HEK293 (cell line): ENCODE results near the gene ZNF554.
A peak's percentile ranks its signal among the peaks of the same experiment; 100 is the strongest.

Experiments
- CTCF ChIA-PET: fragments of 350-600 bp; formaldehyde crosslinking; extraction: SDS; loops from one replicate; lab custom pipeline; 2021; ENCODE audit warnings: antibody characterized with exemption; lab: Yijun Ruan, JAX
- POLR2A ChIA-PET: fragments of 300-600 bp; formaldehyde crosslinking; extraction: SDS; loops from one replicate; lab custom pipeline; 2020; ENCODE audit warnings: antibody characterized with exemption, inconsistent platforms; lab: Yijun Ruan, JAX
- H3K27ac ChIP-seq: fragments of 200-500 bp; sonication (Bioruptor generic); 2 replicates; pipeline ENCODE4 v1.5.1; 2014; ENCODE audit warnings: low read depth, low read length, control low read depth, inconsistent platforms; ENCODE audit errors: extremely low read depth
- H3K36me3 ChIP-seq, 2 experiments: fragments of 200-500 bp in 1 of 2; sonication (Bioruptor generic) in 1 of 2; 1 replicate in 1 of 2; 2 replicates in 1 of 2; pipeline ENCODE4 v1.5.1; 2014 to 2017; ENCODE audit warnings: inconsistent platforms in 2 of 2, low read length in 2 of 2; ENCODE audit not compliant: control insufficient read depth in 2 of 2, insufficient read depth in 1 of 2
- H3K4me1 ChIP-seq: fragments of 200-500 bp; sonication (Bioruptor generic); 2 replicates; pipeline ENCODE4 v1.5.1; 2014; ENCODE audit warnings: mild to moderate bottlenecking, low read length, inconsistent platforms; ENCODE audit not compliant: control insufficient read depth, insufficient read depth
- H3K4me3 ChIP-seq: 2 replicates; pipeline ENCODE4 v1.5.1; 2011; ENCODE audit warnings: low read depth, mild to moderate bottlenecking, control low read depth, low read length, moderate library complexity
- H3K9me3 ChIP-seq: fragments of 200-500 bp; sonication (Bioruptor generic); 2 replicates; pipeline ENCODE4 v1.5.1; 2014; ENCODE audit warnings: low read depth, low read length, inconsistent platforms; ENCODE audit not compliant: control insufficient read depth, insufficient read depth
- HIC1 ChIP-seq: fragments of 450-650 bp; formaldehyde crosslinking; IDR thresholded peaks from 2 replicates; pipeline ENCODE4 v1.5.1; 2016; ENCODE audit warnings: missing biosample characterization, missing genetic modification characterization
- HOXA7 ChIP-seq: sonication (generic); formaldehyde crosslinking; IDR thresholded peaks from 2 replicates; pipeline ENCODE4 v1.8.1; 2022; ENCODE audit warnings: missing genetic modification reagents, borderline replicate concordance
- MEIS1 ChIP-seq: sonication (generic); formaldehyde crosslinking; IDR thresholded peaks from 2 replicates; pipeline ENCODE4 v1.8.1; 2022; ENCODE audit warnings: missing genetic modification reagents, mild to moderate bottlenecking, borderline replicate concordance
- SP7 ChIP-seq: fragments of 450-650 bp; formaldehyde crosslinking; IDR thresholded peaks from 2 replicates; pipeline ENCODE4 v1.5.1; 2016; ENCODE audit warnings: missing biosample characterization, missing genetic modification characterization
- ZBTB1 ChIP-seq: fragments of 450-650 bp; formaldehyde crosslinking; IDR thresholded peaks from 2 replicates; pipeline ENCODE4 v1.5.1; 2016; ENCODE audit warnings: missing biosample characterization, missing genetic modification characterization
- ZNF112 ChIP-seq: fragments of 450-650 bp; formaldehyde crosslinking; IDR thresholded peaks from 2 replicates; pipeline ENCODE4 v1.5.0; 2017; ENCODE audit warnings: missing biosample characterization, missing genetic modification characterization
- ZNF146 ChIP-seq: fragments of 450-650 bp; formaldehyde crosslinking; IDR thresholded peaks from 2 replicates; pipeline ENCODE4 v1.5.1; 2016; ENCODE audit warnings: missing biosample characterization, missing genetic modification characterization
- ZNF350 ChIP-seq: fragments of 450-650 bp; formaldehyde crosslinking; IDR thresholded peaks from 2 replicates; pipeline ENCODE4 v1.5.0; 2017; ENCODE audit warnings: missing biosample characterization, mild to moderate bottlenecking, missing genetic modification characterization
- ZNF433 ChIP-seq: fragments of 450-650 bp; formaldehyde crosslinking; IDR thresholded peaks from 2 replicates; pipeline ENCODE4 v1.5.1; 2016; ENCODE audit warnings: missing biosample characterization, missing genetic modification characterization, low read depth
- ZNF580 ChIP-seq: fragments of 450-650 bp; formaldehyde crosslinking; IDR thresholded peaks from 2 replicates; pipeline ENCODE4 v1.5.1; 2016; ENCODE audit warnings: missing biosample characterization, missing genetic modification characterization
- ZNF830 ChIP-seq: fragments of 450-650 bp; IDR thresholded peaks from 2 replicates; pipeline ENCODE4 v1.5.0; 2018; ENCODE audit warnings: missing biosample characterization, missing genetic modification characterization, low read depth, mild to moderate bottlenecking, moderate library complexity
- ZNF837 ChIP-seq: fragments of 450-650 bp; formaldehyde crosslinking; IDR thresholded peaks from 2 replicates; pipeline ENCODE4 v1.5.1; 2016; ENCODE audit warnings: missing biosample characterization, missing genetic modification characterization
- TF ChIP-seq, protein P1 (sequence below): fragments of 450-650 bp; formaldehyde crosslinking; IDR thresholded peaks from 2 replicates; pipeline ENCODE4 v1.5.1; 2016; ENCODE audit warnings: missing biosample characterization, missing genetic modification characterization
- TF ChIP-seq, protein P2 (sequence below): fragments of 450-650 bp; formaldehyde crosslinking; IDR thresholded peaks from 2 replicates; pipeline ENCODE4 v1.5.1; 2016; ENCODE audit warnings: missing biosample characterization, missing genetic modification characterization
- TF ChIP-seq, protein P3 (sequence below): fragments of 450-650 bp; formaldehyde crosslinking; conservative IDR thresholded peaks from 2 replicates; pipeline ENCODE4 v1.5.1; 2016; ENCODE audit warnings: low read depth, missing biosample characterization, missing genetic modification characterization
- TF ChIP-seq, protein P4 (sequence below): fragments of 450-650 bp; formaldehyde crosslinking; IDR thresholded peaks from 2 replicates; pipeline ENCODE4 v1.5.1; 2017; ENCODE audit warnings: missing biosample characterization, mild to moderate bottlenecking, missing genetic modification characterization, moderate library complexity

The ZNF554 gene

GRCh38 chr19:2845107-2845506, 25.4 kb downstream of the ZNF554 start:
- H3K4me3 ChIP-seq, result no peak overlapping the region
- H3K27ac ChIP-seq, result no peak overlapping the region
- POLR2A ChIA-PET, result no interaction called here
- 0 out of 2 replicates have a peak, but pooled peaks have one; percentile 50 for TF ChIP-seq ZNF580 (tag by site-specific recombination)
- TF ChIP-seq, protein P1, sequence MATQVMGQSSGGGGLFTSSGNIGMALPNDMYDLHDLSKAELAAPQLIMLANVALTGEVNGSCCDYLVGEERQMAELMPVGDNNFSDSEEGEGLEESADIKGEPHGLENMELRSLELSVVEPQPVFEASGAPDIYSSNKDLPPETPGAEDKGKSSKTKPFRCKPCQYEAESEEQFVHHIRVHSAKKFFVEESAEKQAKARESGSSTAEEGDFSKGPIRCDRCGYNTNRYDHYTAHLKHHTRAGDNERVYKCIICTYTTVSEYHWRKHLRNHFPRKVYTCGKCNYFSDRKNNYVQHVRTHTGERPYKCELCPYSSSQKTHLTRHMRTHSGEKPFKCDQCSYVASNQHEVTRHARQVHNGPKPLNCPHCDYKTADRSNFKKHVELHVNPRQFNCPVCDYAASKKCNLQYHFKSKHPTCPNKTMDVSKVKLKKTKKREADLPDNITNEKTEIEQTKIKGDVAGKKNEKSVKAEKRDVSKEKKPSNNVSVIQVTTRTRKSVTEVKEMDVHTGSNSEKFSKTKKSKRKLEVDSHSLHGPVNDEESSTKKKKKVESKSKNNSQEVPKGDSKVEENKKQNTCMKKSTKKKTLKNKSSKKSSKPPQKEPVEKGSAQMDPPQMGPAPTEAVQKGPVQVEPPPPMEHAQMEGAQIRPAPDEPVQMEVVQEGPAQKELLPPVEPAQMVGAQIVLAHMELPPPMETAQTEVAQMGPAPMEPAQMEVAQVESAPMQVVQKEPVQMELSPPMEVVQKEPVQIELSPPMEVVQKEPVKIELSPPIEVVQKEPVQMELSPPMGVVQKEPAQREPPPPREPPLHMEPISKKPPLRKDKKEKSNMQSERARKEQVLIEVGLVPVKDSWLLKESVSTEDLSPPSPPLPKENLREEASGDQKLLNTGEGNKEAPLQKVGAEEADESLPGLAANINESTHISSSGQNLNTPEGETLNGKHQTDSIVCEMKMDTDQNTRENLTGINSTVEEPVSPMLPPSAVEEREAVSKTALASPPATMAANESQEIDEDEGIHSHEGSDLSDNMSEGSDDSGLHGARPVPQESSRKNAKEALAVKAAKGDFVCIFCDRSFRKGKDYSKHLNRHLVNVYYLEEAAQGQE, result no peak
- no peak for TF ChIP-seq SP7
- no peak for TF ChIP-seq HOXA7 (CRISPR knock-in tag)
- no peak for TF ChIP-seq ZNF830 (tag by site-specific recombination)
- TF ChIP-seq ZNF146 (tag by site-specific recombination), result peak; percentile 87
- TF ChIP-seq, protein P2, sequence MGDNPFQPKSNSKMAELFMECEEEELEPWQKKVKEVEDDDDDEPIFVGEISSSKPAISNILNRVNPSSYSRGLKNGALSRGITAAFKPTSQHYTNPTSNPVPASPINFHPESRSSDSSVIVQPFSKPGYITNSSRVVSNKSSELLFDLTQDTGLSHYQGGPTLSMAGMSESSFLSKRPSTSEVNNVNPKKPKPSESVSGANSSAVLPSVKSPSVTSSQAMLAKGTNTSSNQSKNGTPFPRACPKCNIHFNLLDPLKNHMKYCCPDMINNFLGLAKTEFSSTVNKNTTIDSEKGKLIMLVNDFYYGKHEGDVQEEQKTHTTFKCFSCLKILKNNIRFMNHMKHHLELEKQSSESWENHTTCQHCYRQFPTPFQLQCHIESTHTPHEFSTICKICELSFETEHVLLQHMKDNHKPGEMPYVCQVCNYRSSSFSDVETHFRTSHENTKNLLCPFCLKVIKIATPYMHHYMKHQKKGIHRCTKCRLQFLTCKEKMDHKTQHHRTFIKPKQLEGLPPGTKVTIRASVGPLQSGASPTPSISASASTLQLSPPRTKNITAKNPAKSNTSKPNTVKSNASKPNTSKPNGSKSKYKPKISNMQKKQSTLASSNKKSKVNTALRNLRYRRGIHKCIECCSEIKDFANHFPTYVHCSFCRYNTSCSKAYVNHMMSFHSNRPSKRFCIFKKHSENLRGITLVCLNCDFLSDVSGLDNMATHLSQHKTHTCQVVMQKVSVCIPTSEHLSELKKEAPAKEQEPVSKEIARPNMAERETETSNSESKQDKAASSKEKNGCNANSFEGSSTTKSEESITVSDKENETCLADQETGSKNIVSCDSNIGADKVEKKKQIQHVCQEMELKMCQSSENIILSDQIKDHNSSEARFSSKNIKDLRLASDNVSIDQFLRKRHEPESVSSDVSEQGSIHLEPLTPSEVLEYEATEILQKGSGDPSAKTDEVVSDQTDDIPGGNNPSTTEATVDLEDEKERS (tag by site-specific recombination), result peak; percentile 65; the same call in 1 of the 2 replicates
- peaks cover 0 to 27% of the 10 kb centered on the region in 2 experiments; a peak in 2 of 3 replicates for H3K36me3 ChIP-seq
- no peaks in the 10 kb centered on the region for H3K9me3 ChIP-seq
- CTCF ChIA-PET, result no interaction called here
- H3K4me1 ChIP-seq, result no peaks in the 10 kb centered on the region

GRCh38 chr19:2846180-2846894, 26.7 kb downstream of the ZNF554 start:
- no peak overlapping the region for H3K27ac ChIP-seq
- no peaks in the 10 kb centered on the region for H3K4me1 ChIP-seq
- no peaks in the 10 kb centered on the region for H3K9me3 ChIP-seq
- H3K4me3 ChIP-seq, result no peak overlapping the region
- peaks cover 0 to 38% of the 10 kb centered on the region in 2 experiments; a peak in 2 of 3 replicates for H3K36me3 ChIP-seq
- TF ChIP-seq ZNF433 (tag by site-specific recombination) (no peak), ZNF112 (no peak), ZBTB1 (no peak), ZNF837 (tag by site-specific recombination) (no peak), MEIS1 (no peak), ZNF350 (tag by site-specific recombination) (no peak), HIC1 (no peak)
- TF ChIP-seq, protein P3, sequence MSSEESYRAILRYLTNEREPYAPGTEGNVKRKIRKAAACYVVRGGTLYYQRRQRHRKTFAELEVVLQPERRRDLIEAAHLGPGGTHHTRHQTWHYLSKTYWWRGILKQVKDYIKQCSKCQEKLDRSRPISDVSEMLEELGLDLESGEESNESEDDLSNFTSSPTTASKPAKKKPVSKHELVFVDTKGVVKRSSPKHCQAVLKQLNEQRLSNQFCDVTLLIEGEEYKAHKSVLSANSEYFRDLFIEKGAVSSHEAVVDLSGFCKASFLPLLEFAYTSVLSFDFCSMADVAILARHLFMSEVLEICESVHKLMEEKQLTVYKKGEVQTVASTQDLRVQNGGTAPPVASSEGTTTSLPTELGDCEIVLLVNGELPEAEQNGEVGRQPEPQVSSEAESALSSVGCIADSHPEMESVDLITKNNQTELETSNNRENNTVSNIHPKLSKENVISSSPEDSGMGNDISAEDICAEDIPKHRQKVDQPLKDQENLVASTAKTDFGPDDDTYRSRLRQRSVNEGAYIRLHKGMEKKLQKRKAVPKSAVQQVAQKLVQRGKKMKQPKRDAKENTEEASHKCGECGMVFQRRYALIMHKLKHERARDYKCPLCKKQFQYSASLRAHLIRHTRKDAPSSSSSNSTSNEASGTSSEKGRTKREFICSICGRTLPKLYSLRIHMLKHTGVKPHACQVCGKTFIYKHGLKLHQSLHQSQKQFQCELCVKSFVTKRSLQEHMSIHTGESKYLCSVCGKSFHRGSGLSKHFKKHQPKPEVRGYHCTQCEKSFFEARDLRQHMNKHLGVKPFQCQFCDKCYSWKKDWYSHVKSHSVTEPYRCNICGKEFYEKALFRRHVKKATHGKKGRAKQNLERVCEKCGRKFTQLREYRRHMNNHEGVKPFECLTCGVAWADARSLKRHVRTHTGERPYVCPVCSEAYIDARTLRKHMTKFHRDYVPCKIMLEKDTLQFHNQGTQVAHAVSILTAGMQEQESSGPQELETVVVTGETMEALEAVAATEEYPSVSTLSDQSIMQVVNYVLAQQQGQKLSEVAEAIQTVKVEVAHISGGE (tag by site-specific recombination), result no peak
- TF ChIP-seq, protein P4, sequence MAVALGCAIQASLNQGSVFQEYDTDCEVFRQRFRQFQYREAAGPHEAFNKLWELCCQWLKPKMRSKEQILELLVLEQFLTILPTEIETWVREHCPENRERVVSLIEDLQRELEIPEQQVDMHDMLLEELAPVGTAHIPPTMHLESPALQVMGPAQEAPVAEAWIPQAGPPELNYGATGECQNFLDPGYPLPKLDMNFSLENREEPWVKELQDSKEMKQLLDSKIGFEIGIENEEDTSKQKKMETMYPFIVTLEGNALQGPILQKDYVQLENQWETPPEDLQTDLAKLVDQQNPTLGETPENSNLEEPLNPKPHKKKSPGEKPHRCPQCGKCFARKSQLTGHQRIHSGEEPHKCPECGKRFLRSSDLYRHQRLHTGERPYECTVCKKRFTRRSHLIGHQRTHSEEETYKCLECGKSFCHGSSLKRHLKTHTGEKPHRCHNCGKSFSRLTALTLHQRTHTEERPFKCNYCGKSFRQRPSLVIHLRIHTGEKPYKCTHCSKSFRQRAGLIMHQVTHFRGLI (tag by site-specific recombination), result no peak
- ChIA-PET POLR2A (no interaction called here), CTCF (no interaction called here)
